ENCODE data around the gene CPT1A.

Gene CPT1A

GRCh38 chr11:68761801-68762200, 79.9 kb downstream of the CPT1A start:
- DNase-seq (ENCODE audit: low read depth in 2 of 2, low spot score in 1 of 2), result no peak

GRCh38 chr11:68759991-68760390, 81.7 kb downstream of the CPT1A start:
- no peak for DNase-seq (ENCODE audit: low read depth in 2 of 2, low spot score in 1 of 2)

- no peak for DNase-seq (ENCODE audit: low read depth in 2 of 2, low spot score in 1 of 2)
These were observed 84.0 kb downstream of the CPT1A start for GRCh38 chr11:68757711-68758110.

- DNase-seq (ENCODE audit: low read depth in 2 of 2, low spot score in 1 of 2), result no peak
These were observed 85.4 kb downstream of the CPT1A start for GRCh38 chr11:68756171-68756766.

- no peak for DNase-seq (ENCODE audit: low read depth in 2 of 2, low spot score in 1 of 2)
These were observed 88.4 kb downstream of the CPT1A start for GRCh38 chr11:68753300-68753699.

GRCh38 chr11:68751331-68751856, 90.3 kb downstream of the CPT1A start, which contains the start of gene TESMIN:
Gene TESMIN, minus strand, starts transcription at chr11:68751520. Its CDS starts 860 bp downstream, at chr11:68750660.
- peak; percentile 83 to 88 for DNase-seq (ENCODE audit: low read depth in 2 of 2, low spot score in 1 of 2)

- DNase-seq (ENCODE audit: low read depth in 2 of 2, low spot score in 1 of 2), result no peak
These were observed 90.8 kb downstream of the CPT1A start for GRCh38 chr11:68751004-68751325.

- DNase-seq (ENCODE audit: low read depth in 2 of 2, low spot score in 1 of 2), result no peak
These were observed 91.3 kb downstream of the CPT1A start for GRCh38 chr11:68750195-68751003.

- no peak for DNase-seq (ENCODE audit: low read depth in 2 of 2, low spot score in 1 of 2)
These were observed 92.2 kb downstream of the CPT1A start for GRCh38 chr11:68749229-68750123.

- no peak for DNase-seq (ENCODE audit: low read depth in 2 of 2, low spot score in 1 of 2)
These were observed 93.7 kb downstream of the CPT1A start for GRCh38 chr11:68748061-68748460.

- DNase-seq (ENCODE audit: low read depth in 2 of 2, low spot score in 1 of 2), result no peak
These were observed 98.2 kb downstream of the CPT1A start for GRCh38 chr11:68743539-68743938.

- DNase-seq (ENCODE audit: low read depth in 2 of 2, low spot score in 1 of 2), result no peak
These were observed 100.3 kb downstream of the CPT1A start for GRCh38 chr11:68741463-68741862.

GRCh38 chr11:68735646-68736045, 106.1 kb downstream of the CPT1A start:
- DNase-seq (ENCODE audit: low read depth in 2 of 2, low spot score in 1 of 2), result no peak

- no peak for DNase-seq (ENCODE audit: low read depth in 2 of 2, low spot score in 1 of 2)
These were observed 106.6 kb downstream of the CPT1A start for GRCh38 chr11:68735125-68735524.

GRCh38 chr11:68734111-68734510, 107.6 kb downstream of the CPT1A start:
- DNase-seq (ENCODE audit: low read depth in 2 of 2, low spot score in 1 of 2), result no peak

GRCh38 chr11:68727783-68728182, 113.9 kb downstream of the CPT1A start:
- DNase-seq (ENCODE audit: low read depth in 2 of 2, low spot score in 1 of 2), result no peak

- DNase-seq (ENCODE audit: low read depth in 2 of 2, low spot score in 1 of 2), result no peak
These were observed 117.4 kb downstream of the CPT1A start for GRCh38 chr11:68724293-68724692.

GRCh38 chr11:68722143-68722542, 119.6 kb downstream of the CPT1A start:
- DNase-seq (ENCODE audit: low read depth in 2 of 2, low spot score in 1 of 2), result no peak

GRCh38 chr11:68721075-68721474, 120.6 kb downstream of the CPT1A start:
- no peak for DNase-seq (ENCODE audit: low read depth in 2 of 2, low spot score in 1 of 2)

- no peak for DNase-seq (ENCODE audit: low read depth in 2 of 2, low spot score in 1 of 2)
These were observed 126.1 kb downstream of the CPT1A start for GRCh38 chr11:68715456-68716122.
